GM21423 (cell line): Measurements from ENCODE around the gene CLCN5.
A peak's percentile ranks its signal among the peaks of the same experiment; 100 is the strongest.

ENCODE experiments used
- ATAC-seq: cut with Tn5 transposase; IDR thresholded peaks from one replicate; pipeline ENCODE4 v1.9.1; 2021; ENCODE audit warnings: mild to moderate bottlenecking, moderate library complexity; ENCODE audit not compliant: unreplicated experiment

Gene CLCN5

DNA sequence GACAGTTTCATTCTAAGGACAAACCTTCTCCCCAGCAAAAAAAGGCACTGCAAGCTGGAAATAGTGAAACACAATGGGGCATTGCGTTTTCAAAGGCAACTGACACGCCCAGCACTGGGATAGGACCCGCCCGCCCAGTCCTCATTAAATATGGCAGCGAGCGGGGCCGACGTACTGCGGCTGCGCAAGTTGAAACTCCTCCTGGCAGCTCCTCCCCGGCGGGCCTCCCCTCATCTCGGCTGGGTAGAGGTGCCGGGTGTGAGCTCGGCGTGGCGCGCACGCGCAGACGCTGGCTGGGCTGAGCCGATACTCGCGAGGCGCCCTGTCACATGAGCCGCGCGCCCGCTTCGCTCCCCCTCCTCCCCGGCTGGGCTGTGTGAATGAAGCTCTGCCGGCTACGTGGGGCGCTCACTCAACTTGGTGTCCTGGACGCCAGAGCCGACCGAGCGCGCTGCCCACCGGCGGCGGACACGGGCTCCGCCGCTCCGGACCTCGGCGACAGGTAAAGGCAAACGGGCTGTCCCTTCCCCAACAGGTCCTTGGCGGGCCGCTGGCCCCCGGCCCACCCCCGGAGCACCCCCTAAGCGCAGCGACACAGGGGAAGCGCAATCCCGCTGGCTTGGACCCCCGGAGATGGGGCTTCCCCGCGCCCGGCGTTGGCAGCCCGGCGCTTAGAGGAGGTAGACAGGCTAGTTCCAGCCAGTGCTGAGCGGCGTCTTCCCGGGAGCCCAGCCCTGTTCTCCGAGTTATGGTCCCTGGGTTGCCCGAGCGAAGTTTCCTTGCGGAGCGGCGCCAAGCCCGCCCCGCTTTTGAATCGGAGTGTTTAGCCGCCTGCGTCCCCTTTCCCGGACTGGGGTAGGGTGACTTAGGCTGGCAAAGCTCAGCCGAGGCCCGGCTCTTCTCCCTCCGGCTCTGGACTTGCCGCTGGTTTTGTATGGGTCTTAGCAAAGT, at the start of gene CLCN5:
Gene CLCN5, plus strand, starts transcription at position 306 of the 951 bp plus-strand sequence. CDS start 2,703 bp downstream, outside the sequence.
- ATAC-seq, result peak; percentile 98

DNA sequence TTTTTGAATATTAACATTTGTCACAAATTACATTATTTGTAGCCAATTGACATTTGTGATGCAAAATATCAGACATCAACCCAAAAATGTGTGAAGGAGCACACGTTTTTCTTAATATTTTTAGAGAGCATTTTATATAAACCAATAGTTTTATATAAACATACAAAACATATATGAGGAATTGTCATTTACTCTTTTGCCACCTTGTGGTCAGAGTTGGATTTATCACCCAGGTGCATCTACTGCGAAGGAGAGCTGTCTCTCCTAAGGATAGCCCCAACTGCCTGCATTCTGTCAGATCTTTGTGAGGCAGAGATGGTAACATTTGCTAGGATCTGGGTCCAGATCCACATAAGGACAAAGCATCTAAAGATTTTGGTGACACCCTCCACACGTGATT, 45.6 kb upstream of the CLCN5 start:
- ATAC-seq, result no peak

- ATAC-seq, result no peak
These were observed 44.8 kb upstream of the CLCN5 start for GRCh38 chrX:49877397-49878101.

GRCh38 chrX:49878128-49878833, 44.1 kb upstream of the CLCN5 start:
- no peak for ATAC-seq

DNA sequence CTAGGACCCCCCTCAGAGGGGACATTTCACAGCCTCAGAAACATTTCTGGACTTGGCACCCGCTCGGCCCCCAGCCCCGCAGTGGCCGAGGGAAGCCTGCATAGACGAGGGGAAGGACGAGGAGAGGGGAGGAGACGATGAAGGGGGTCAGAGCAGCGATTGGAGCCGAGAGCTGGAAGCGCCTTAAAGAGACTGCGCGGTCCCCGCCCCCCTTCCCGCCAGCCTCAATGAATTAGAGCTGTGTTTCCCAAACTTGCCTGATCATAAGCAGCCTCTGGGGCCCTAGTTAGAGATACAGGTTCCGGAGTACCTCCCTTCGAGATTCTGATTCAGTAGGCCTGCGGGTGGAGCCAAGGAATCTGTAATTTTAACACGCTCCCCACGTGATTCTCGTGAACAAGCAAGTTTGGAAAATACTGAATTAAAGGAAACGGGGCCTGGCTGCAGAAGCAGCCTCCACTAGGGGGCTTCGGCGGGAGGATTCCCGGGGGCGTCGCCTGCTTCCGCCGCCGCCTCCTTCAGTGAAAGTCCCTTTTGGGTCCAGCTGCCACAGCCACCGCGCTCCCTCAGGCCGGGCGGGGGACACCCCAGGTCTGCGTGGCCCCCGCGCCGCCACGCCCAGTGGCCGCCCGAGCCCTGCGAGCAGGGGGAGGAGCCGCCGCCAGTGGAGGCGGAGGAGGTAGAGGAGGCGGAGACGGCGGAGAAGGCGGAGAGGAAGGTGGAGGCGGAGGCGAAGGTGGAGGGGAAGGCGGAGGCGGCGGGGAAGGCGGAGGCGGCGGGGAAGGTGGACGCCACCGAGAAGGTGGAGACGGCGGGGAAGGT, 43.4 kb upstream of the CLCN5 start, which contains the start of gene USP27X:
Gene USP27X, plus strand, starts transcription at position 651 of the 822 bp plus-strand sequence. CDS start 824 bp downstream, outside the sequence.
- peak; percentile 91 for ATAC-seq

- ATAC-seq, result peak; percentile 12
These were observed 42.6 kb upstream of the CLCN5 start for GRCh38 chrX:49879656-49880277.

DNA sequence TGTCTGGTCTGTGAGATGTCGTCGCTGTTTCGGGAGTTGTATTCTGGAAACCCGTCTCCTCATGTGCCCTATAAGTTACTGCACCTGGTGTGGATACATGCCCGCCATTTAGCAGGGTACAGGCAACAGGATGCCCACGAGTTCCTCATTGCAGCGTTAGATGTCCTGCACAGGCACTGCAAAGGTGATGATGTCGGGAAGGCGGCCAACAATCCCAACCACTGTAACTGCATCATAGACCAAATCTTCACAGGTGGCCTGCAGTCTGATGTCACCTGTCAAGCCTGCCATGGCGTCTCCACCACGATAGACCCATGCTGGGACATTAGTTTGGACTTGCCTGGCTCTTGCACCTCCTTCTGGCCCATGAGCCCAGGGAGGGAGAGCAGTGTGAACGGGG, 41.7 kb upstream of the CLCN5 start:
- no peak for ATAC-seq

DNA sequence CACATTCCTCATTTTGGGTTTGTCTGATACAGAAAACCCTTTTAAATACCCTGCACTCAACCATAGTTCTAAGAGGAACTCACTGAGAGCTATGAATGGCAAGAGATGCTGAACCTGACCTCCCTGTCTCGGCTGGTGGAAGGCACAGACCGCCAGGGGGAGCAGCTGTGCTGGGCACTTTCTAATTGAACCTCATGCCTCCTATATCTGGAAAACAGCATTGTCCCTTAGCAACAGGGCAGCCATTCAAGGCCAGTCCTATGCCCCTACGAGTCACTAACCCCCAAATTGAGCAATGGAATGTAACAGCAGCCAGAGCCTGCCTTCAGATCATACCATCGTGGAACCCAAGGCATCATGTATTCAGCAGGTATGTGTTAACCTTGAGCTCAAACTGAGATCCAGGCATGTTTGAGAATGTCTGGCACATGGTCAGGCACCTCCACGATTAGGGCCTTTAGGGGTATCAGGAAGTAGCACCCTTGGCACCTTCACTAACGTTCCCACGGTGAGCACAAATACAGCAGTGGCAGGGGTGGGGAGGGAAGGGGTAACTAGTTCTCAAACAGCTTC, 38.0 kb upstream of the CLCN5 start:
- peak; percentile 51 for ATAC-seq

- no peak for ATAC-seq
These were observed 29.9 kb upstream of the CLCN5 start for GRCh38 chrX:49892542-49892941.

GRCh38 chrX:49896951-49897350, 25.4 kb upstream of the CLCN5 start:
- ATAC-seq, result no peak

- ATAC-seq, result no peak
These were observed 21.3 kb upstream of the CLCN5 start for GRCh38 chrX:49901048-49901447.

DNA sequence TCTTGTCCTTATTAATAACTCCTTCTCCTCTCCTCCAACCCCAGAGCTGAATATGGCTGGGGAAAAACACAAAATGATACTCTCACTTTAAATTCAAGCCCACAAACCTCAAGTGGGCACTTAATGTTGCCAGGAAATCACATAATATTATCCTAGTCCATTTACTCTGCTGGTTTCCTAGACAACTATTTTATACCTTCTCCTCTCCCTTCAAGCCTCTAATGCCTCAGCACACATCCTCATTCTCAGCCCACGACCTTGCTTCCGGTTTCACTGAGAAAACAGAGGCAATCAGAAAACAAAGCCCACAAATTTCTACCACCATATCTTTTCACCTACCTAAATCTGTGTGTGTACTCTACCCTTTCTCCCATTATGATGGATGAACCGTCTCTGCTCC, 12.1 kb upstream of the CLCN5 start:
- no peak for ATAC-seq

- ATAC-seq, result no peak
These were observed 10.3 kb upstream of the CLCN5 start for GRCh38 chrX:49912086-49912485.

DNA sequence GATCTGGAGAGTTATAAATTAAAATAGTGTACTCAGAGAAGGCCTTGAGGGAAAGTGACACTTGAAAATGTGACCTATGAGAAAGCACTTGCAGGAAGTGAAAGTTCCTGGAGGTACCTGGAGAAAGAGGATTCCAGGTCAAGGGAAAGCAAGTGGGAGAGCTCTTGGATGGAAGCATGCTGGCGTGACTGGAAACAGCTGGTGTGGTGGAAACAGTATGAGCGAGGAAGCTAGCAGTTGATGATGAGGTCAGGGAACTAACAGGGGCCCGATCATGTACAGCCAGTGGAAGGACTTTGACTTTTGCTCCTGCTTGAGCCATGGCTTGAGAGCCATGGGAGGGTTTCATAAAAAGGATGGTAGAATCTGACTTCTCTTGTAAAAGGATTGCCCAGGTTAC, 9.5 kb upstream of the CLCN5 start:
- no peak for ATAC-seq

DNA sequence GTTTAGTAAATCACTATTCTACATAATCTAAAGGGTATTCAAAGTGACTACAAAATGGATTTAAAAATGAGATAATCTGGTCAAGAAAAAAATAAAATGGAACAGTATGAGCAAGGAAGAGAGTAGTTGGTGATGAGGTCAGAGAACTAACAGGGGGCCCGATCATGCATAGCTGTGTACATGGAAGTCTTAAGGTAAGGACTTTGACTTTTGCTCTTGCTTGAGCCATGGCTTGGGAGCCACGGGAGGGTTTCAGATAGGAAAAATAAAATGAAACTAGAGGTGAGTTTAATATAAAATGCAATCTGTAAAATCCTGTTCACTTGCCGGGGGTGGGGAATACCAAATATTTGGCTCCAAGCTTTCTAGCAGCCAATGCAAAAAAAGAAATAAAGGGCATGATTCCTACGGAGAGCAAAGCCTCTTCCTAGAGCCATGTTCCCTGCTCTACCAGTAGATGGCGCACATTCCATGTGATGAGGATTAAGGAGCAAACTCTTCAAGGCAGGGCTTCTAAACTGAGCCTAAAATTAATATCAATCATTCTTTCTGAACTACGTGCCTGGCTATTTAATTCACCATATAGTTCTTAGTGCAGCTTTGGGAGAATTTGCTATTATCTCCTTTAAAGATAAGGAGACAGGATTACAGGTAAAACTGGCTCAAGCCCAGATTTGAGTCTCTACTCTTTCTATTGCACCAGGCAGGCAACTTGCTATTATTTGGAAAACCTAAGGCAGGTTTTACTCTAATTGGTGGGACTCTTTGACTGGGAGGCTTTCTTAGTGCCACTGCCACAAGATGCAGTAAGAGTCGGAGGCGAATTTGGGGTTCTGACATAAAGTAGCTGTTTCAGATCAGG, 6.8 kb upstream of the CLCN5 start:
- peak; percentile 55 for ATAC-seq

DNA sequence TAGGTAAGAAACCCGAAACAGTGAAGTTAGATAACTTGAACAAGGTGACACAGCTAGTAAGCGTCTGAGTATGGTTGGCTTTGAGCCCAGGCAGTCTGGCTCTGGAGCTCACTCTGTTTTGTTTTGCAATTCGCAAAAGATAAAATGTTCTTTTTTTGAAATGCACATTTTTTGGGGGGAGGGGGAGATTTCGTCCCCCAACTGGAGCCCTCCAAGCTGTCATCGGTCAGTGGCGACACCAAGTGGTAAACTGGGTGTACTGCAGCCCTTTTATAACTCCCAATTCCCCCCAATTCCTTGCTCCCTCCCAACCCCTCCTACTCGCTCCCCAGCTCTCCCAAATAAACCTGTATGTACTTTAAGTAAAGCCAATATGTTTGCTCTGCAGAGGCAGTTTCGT, 2.8 kb upstream of the CLCN5 start:
- ATAC-seq, result no peak

GRCh38 chrX:49921109-49921508, 1.3 kb upstream of the CLCN5 start:
- no peak for ATAC-seq

DNA sequence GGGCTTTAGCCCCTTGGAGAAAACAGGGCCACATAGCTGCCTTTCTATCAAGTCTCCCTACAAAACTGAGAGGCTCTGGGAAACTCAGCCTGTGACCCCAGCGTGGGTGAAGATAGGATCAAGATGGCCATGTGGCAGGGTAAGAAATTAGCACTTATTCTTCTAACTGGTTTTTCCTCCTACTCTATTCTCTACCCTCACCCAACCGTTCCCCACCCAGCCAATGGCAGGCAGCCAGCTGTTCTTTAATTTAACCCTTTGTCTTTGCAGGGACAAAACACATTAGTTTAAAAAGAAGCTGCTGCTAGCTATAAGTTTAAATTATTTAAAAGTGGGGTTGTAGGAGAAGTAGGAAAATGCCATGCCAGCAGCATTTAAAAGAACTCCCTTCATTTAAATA, 2.8 kb downstream of the CLCN5 start:
- ATAC-seq, result no peak

GRCh38 chrX:49930039-49930438, 7.6 kb downstream of the CLCN5 start:
- no peak for ATAC-seq
